C4-2B (cell line): ENCODE measurements around the gene SULT4A1.

Experiments
- CTCF ChIP-seq: fragments of 450-650 bp; conservative IDR thresholded peaks from 2 replicates; pipeline ENCODE4 v1.5.1; 2017; ENCODE audit warnings: mild to moderate bottlenecking
- ZFX ChIP-seq: fragments of 450-650 bp; IDR thresholded peaks from 2 replicates; pipeline ENCODE4 v1.6.1; 2017

DNA sequence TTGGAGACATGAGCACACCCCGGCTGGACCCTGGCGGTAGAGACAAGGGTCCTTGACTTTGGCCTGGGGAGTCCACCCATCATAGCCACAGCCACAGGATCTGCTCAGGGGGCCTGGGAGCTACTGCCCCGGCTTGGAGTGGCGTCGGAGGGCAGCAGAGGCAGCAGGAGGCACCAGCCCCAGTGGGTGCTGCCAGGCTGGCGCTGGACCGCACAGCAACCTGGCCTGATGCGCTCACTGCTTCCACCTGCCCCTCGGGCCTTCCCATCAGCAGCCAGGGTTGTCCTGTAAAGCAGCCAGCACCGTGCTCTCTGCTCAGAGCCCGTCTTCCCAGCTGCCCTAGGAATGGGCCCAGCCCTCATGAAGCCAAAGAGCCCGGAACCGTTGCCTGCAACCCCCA is 21.9 kb downstream of the SULT4A1 start:
- TF ChIP-seq CTCF = no peak
- TF ChIP-seq ZFX = no peak
